ENCODE results near the gene ZNF540.
"Not testable (repeated sequence)": the region's sequence is repeated elsewhere in the genome, so short reads cannot be mapped to it uniquely, and the experiment has no call there.

The ZNF540 gene
- 1.5 to 22.9 (median 20.1) reads per million in 3 experiments for total RNA-seq

- DNase-seq = peak; percentile 91
Observed at GRCh38 chr19:37594304-37594981, at the start of gene ZNF540, which contains the start of gene ZNF571. Gene ZNF540 (plus strand): TSS chr19:37594876. CDS start chr19:37598448, 3,572 bp downstream. Gene ZNF571 (minus strand): TSS chr19:37594792. CDS start chr19:37586676, 8,116 bp downstream.

GRCh38 chr19:37551129-37551993, 43.3 kb upstream of the ZNF540 start:
- DNase-seq = peak; percentile 73

DNA sequence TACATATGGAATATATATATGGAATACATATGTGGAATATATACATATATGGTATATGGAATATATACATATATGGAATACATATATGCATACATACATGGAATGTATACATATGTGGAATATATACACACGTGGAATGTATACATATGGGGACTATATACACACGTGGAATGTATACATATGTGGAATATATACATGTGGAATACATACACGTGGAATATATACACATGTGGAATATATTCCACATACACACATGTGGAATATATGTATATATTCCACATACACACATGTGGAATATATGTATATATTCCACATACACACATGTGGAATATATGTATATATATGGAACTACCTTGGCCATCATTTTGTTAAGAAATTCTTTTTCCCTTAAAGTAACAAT, 31.2 kb upstream of the ZNF540 start:
- no peak for DNase-seq

GRCh38 chr19:37564624-37565369, 29.9 kb upstream of the ZNF540 start:
- DNase-seq = no peak

GRCh38 chr19:37565370-37565669, 29.4 kb upstream of the ZNF540 start:
- no peak for DNase-seq

DNA sequence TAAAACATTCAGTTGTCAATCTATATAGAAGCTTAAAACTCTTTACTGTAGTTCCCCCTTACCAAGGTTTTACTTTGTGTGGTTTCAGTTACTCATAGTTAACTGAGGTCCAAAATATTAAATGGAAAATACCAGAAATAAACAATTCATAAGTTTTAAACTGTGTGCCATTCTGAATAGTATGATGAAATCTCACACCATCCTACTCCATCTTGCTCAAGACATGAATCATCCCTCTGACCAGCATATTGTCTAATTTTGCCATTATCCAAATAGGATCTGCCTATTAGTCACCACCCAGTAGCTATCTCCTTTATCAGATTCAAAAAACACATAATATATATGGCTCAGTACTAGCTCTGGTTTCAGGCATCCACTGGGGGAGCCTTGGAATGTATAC, 22.5 kb upstream of the ZNF540 start:
- no peak for DNase-seq

- no peak for DNase-seq
Observed at GRCh38 chr19:37583340-37583739, 11.3 kb upstream of the ZNF540 start.

GRCh38 chr19:37593996-37594303, 726 bp upstream of the ZNF540 start:
- no peak for DNase-seq

DNA sequence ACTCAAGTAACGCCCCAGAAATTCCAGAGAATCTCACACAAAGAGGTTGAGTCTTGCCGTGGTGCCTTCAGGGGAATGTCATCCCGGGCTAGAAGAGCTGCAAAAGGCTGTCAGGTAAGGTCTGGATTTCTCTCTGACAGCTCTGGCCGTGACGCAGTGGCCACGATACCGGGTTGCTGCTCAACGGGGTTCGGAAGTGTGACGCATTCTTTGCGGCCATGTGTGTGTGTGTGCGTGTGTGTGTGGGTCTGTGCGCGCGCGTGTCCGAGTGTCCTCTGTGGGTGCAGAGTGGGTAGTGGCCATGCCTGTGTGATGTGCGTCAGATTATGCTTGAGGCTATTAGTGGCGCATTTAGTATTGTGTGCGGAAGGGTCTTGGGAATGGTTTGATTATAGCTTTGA, 306 bp downstream of the ZNF540 start:
- peak; percentile 73 for DNase-seq

GRCh38 chr19:37635076-37636056, 40.7 kb downstream of the ZNF540 start:
- no peak for DNase-seq

DNA sequence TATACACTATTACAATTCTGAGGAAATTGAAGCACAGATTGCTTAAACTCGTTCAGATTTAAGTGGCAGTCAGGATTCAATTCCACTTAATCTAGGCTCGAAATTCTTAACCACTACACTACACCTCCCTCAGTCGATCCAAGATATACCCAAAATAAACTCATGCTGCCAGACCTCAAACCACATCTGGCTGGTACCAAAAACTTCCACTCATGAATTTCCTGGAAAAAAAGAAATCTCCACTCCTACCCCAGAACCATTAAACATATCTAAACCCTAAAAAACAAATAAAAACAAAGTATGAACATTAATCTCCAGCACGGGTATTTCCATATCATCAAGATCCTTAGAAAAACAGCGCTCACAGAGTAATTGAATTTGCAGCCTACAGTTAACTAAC, 59.4 kb downstream of the ZNF540 start:
- no peak for DNase-seq

- peak; percentile 8 for DNase-seq
Observed at GRCh38 chr19:37654629-37655300, 60.1 kb downstream of the ZNF540 start.

- peak; percentile 74 for DNase-seq
Observed at GRCh38 chr19:37655301-37655688, 60.6 kb downstream of the ZNF540 start, which contains the start of gene ZFP30. Gene ZFP30 (minus strand): TSS chr19:37655465. CDS start chr19:37647822, 7,643 bp downstream.

- DNase-seq = peak; percentile 83
Observed at GRCh38 chr19:37655689-37656371, 61.2 kb downstream of the ZNF540 start.

DNA sequence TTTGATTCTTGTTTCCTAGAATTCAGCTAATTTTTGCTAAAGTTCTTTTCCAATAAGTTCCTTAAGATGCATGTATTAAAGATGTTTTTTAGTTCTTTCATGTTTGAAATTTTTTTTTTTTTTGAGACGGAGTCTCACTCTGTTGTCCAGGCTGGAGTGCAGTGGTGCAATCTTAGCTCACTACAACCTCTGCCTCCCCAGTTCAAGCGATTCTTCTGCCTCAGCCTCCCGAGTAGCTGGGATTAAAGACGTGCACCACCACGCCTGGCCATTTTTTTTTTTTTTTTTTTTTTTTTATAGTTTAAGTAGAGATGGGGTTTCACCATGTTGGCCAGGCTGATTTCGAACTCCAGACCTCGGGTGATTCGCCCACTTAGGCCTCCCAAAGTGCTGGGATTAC, 62.5 kb downstream of the ZNF540 start:
- not testable (repeated sequence) for DNase-seq

Data from central memory CD4-positive, alpha-beta T cell (primary cell).